HG03135 (cell line): Measurements from ENCODE around the gene ZNF853.
"Not testable (repeated sequence)": the region's sequence is repeated elsewhere in the genome, so short reads cannot be mapped to it uniquely, and the experiment has no call there.

ENCODE experiments used
- ATAC-seq: cut with Tn5 transposase; IDR thresholded peaks from one replicate; pipeline ENCODE4 v1.9.1; 2021; ENCODE audit warnings: mild to moderate bottlenecking, moderate library complexity; ENCODE audit not compliant: unreplicated experiment

The ZNF853 gene

DNA sequence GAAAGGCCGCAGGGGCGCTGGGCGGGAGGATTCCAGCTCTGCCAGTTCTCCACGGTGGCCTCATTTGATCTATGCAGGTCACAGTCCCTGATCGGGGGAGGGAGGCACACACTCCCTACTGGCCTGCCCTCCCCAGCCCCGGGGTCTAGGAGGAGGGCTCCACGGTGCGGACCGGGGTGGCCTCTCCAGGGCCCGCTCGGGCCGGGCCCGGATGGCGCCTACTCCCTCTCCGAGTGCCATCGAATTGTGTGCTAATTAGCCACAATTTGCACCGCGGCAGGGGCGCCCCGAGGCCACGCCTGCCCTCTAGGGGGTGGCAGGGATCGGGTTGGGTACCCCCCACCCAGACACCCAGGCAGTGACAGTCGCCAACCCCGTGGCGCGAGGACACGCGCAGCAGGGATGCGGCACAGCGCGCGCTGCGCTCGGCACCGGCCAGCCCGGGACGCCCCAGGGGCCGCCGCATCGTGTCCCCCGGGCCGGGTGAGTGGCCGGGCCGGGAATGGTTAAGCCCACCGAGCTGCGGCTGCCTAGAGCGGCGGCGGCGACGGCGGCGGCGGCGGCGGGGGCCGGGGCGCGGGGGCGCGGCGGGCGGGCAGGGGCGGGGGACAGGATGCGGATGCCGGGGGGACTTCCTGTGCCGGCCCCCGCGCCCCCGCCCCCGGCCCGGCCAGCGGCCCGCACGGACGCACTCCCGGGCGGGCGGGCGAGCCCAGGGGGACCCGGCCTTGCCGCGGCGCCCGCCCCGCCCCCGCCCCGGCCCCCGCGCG lies at the start of gene ZNF853:
Gene ZNF853, plus strand, starts transcription at position 658 of the 770 bp plus-strand sequence. CDS start 565 bp downstream, outside the sequence.
- ATAC-seq, result no peak

DNA sequence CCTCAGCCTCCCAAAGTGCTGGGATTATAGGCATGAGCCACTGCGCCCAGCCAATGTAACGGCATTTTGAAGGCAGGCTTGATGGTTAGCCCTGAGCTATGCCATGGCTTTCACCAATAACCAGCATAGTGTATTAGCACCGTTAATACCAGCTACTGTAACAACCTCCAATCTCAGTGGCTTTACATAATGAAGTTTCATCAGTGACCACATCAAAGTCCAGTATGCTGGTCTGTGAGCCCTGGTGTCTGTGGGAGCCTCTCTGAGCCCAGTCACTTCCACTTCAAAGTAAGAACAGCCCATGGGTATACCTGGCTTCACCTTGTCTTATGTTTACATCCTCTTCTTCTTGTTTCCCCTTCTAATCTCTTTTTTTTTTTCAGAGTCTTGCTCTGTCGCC lies 49.8 kb upstream of the ZNF853 start:
- ATAC-seq, result no peak

DNA sequence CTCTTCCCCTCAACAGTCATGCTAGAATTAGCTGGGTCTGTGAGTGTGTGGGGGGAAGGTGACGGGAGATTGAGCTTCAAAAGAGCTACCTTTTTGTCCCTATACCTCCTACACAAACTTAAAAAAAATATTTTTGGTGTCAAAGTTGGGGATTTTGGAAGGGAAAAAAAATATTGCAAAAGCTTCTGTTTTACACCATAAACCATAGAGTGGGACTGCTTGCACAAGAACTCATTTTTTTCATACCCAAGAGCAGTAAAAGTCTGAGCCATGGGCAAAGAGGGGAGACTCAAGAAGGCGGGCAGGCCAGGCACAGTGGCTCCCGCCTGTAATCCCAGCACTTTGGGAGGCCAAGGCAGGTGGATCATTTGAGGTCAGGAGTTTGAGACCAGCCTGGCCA lies 47.5 kb upstream of the ZNF853 start:
- no peak for ATAC-seq

GRCh38 chr7:6571160-6571779 lies 44.1 kb upstream of the ZNF853 start:
- ATAC-seq, result no peak

DNA sequence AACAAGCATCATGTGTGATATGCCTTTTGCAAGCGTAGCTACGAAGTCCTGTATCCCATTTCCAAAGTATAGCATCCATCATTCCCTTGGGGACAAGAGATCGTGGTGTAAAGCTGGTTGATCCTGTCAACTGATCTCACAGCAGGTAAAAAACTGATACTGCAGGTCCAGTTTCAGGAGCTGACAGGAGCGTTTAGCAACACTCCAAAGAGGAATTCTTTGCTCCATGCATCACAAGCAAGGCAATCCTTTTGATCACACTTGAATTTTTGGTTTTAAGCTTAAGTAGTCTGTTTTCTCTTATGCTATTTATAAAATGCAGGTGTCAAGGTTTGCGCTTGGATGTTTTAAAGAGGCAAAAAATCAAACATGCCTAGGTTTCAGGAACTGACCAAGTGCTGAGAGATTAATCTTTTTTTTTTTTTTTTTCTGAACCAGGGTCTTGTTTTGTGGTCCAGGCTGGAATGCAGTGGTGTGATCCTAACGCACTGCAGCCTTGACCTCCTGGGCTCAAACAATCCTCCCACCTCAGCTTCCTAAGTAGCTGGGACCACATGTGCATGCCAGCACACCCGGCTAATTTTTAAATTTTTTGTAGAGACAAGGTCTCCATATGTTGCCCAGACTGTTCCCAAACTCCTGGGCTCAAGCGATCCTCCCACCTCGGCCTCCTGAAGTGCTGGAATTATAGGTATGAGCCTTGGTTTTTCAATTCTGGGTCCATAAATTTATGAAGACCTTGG lies 40.0 kb upstream of the ZNF853 start:
- no peak for ATAC-seq

- no peak for ATAC-seq
These were observed 39.2 kb upstream of the ZNF853 start for GRCh38 chr7:6576024-6576866.

GRCh38 chr7:6576867-6577368 lies 38.5 kb upstream of the ZNF853 start:
- ATAC-seq, result not testable (repeated sequence)

GRCh38 chr7:6577369-6578113 lies 37.9 kb upstream of the ZNF853 start, which contains the start of gene ZDHHC4:
TSS of gene ZDHHC4 (plus strand) at chr7:6577454. CDS start at chr7:6580562, 3,108 bp downstream.
- peak; percentile 95 for ATAC-seq

DNA sequence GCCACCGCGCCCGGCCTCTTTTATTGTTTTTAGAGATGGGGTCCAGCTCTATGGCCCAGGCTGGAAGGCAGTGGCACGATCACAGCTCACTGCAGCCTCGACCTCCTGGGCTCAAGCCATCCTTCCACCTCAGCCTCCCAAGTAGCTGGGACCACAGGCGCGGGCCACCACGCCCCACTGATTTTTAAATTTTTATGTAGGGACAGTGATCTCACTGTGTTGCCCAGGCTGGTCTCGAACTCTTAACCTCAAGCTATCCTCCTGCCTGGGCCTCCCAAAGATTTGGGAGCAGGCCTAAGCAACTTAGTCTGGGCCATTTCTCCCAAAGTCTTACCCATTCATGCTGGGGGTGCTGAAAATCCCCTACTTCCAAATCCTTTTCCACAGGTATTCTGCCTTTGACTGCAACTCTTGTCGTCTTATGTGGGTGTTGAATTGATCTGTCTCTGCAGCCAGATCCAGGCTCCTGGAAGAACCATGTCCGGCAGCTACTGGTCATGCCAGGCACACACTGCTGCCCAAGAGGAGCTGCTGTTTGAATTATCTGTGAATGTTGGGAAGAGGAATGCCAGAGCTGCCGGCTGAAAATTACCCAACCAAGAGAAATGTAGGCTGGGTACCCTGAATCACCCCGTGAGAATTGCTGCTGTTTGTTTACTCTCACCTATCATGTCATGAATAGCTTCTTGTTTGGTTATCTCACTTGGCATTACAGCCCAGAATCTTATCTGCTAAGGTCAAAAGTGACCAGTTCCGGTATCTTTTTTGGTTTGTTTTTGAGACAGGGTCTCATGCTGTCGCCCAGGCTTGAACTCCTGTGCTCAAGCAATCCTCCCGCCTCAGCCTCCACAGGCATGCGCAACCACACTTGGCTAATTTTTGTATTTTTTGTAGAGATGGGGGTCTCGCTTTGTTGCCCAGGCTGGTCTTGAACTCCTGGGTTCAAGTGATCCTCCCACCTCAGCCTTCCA lies 37.0 kb upstream of the ZNF853 start:
- ATAC-seq, result no peak

- ATAC-seq, result no peak
These were observed 36.0 kb upstream of the ZNF853 start for GRCh38 chr7:6579446-6579845.

DNA sequence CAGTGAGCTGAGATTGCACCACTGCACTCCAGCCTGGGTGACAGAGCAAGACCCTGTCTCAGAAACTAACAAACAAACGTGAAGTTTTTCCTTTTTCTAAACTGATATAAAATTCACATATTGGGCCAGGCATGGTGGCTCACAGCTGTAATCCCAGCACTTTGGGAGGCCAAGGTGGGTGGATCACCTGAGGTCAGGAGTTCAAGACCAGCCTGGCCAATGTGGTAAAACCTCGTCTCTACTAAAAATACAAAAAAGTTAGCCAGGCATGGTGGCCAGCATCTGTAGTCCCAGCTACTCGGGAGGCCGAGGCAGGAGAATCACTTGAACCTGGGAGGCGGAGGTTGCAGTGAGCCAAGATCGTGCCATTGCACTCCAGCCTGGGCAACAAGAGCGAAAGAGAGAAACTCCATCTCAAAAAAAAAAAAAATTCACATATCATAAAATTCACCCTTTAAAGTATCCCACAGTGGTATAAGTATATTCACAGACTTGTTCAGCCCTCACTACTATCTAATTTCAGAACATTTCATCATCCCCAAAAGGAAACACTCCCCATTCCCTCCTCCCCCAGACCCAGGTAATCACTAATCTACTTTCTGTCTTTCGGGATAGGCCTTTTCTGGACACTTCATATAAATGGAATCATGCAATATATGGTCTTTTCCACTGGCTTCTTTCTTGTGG lies 29.5 kb upstream of the ZNF853 start:
- ATAC-seq, result not testable (repeated sequence)

DNA sequence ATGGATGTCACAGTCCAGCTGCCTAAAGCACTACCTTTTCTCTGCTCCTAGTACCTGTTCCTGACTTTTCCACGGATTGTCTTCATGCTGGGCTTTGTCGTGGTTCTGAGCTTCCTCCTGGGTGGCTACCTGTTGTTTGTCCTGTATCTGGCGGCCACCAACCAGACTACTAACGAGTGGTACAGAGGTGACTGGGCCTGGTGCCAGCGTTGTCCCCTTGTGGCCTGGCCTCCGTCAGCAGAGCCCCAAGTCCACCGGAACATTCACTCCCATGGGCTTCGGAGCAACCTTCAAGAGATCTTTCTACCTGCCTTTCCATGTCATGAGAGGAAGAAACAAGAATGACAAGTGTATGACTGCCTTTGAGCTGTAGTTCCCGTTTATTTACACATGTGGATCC lies 26.8 kb upstream of the ZNF853 start:
- ATAC-seq, result no peak

DNA sequence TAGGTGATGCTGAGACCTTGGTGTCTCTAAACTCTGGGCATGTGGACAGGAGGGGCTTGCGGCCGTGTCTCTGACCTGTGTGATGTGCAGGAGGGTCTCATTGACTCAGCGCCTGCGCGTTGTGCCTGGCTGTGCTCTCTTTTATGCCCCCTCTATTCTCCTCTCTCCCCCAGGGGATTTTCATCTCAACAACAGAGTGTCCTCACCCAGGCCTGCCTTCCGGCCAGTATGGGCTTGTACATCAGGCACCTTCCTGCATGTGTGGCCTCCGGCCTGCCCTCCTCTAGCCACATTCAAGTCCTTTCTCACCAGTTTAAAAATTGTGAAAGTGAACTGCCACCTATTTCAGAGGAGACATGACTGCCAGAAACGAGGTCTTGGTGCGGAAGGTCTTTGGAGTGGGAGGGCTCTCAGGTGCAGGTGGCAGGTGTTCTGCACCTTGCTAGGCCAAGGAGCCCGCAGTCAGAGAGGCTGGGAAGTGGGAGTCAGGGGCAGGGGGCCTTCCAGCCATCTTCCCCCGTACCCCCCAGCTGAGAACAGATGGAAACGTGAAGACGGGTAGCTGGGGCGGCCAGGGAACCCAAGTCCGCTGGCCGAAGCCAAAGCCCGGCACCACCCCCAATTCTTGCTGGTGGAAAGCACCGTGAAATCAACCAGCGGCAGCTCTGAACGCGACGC lies 26.1 kb upstream of the ZNF853 start:
- no peak for ATAC-seq

GRCh38 chr7:6589829-6590644 lies 25.4 kb upstream of the ZNF853 start, which contains the start of gene INTS15:
TSS of gene INTS15 (plus strand) at chr7:6590021. CDS start at chr7:6590284, 263 bp downstream.
- ATAC-seq, result peak; percentile 83

- ATAC-seq, result peak; percentile 31
These were observed 24.7 kb upstream of the ZNF853 start for GRCh38 chr7:6590645-6591110.

- ATAC-seq, result no peak
These were observed 15.3 kb upstream of the ZNF853 start for GRCh38 chr7:6600093-6600492.
